SIG-M5 (cell line): ENCODE data around the gene GET3.

Experiments
- DNase-seq: peaks from one replicate; lab custom pipeline; 2025; lab: John Stamatoyannopoulos, UW

Gene GET3

DNA sequence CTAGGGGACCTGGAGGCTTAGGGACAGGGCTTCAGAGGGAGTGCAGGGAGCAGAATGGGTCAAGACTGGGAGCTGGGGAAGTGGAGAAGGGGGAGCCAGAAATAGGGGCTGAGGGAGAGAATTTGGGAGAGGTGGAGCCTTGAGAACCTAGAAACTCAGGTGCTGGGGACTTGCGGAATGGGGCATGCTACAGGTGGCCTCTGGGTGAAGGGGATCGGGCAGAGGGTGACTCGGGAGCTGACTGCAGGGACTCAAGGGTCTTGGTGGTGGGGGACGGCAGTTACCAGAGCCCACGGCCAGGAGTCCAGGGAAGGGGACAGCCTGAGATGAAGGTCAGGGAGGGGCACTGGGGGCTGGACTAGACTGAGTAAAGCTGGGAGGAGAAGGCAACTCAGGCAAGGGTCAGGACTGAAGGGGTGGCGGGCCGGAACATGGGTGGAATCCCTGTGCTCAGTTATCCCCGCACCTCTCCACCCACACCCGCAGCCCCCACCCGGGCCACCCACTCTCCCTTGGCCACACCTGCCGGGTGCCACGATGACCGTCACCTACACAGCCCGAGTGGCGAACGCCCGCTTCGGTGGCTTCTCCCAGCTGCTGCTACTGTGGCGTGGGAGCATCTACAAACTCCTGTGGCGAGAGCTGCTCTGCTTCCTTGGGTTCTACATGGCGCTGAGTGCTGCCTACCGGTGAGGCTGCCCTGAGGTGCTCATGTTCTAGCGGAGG, 14.9 kb downstream of the GET3 start:
- no peak for DNase-seq

GRCh38 chr19:12754465-12755196, 17.3 kb downstream of the GET3 start:
- no peak for DNase-seq

DNA sequence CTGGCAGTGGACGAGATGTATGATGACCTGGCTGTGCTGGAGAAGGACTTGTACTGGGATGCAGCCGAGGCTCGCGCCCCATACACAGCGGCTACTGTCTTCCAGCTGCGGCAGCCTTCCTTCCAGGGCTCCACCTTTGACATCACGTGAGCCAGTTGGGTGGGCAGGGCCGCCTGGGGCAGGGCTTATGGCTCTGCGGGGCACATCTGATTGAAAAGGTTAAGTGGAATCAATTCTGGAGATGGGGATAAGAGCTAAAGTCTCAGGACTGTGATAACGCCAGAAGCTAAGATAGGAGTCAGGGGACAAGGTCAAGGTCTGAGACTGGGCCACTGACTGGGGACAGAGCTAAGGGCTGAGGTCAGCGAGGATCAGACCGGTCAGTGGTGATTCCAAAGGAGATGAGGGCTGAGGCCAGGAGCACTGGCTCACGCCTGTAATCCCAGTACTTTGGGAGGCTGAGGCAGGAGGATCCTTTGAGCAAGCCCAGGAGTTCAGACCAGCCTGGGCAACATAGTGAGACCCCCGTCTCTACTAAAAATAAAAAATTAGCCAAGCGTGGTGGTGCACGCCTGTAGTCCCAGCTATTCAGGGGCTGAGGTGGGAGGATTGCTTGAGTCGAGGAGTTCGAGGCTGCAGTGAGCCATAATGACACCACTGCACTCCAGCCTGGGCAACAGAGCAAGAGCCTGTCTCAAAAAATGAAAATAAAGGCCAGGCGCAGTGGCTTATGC, 19.0 kb downstream of the GET3 start:
- DNase-seq = no peak

GRCh38 chr19:12757544-12758274, 20.4 kb downstream of the GET3 start:
- DNase-seq = no peak

- no peak for DNase-seq
These were observed 22.4 kb downstream of the GET3 start for GRCh38 chr19:12759686-12760085.

GRCh38 chr19:12763100-12763499, 25.8 kb downstream of the GET3 start:
- DNase-seq = no peak

GRCh38 chr19:12764698-12765097, 27.4 kb downstream of the GET3 start:
- no peak for DNase-seq

DNA sequence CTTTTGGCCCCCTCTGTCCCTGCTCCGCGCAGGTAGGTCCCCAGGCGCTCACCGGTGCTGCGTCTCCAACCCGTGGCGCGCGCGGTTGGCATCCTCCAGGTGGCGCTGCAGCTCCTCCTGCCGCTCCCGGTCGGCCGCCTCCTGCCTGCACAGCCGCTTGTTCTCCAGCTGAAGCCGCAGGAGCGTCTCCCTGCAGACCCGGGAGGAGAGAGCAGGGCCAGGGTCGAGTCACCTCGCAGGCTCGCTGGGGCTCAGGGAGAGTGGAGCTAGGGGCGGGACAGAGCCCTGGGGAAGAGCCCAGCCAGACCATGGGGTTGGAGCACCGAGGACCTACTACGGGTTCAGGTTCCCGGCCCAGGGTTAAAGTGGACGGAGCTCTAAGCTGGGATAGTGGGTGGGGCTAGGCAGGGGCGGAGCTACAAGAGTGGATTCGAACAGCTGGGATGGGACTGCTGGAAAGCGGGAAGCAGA, 28.8 kb downstream of the GET3 start:
- no peak for DNase-seq

DNA sequence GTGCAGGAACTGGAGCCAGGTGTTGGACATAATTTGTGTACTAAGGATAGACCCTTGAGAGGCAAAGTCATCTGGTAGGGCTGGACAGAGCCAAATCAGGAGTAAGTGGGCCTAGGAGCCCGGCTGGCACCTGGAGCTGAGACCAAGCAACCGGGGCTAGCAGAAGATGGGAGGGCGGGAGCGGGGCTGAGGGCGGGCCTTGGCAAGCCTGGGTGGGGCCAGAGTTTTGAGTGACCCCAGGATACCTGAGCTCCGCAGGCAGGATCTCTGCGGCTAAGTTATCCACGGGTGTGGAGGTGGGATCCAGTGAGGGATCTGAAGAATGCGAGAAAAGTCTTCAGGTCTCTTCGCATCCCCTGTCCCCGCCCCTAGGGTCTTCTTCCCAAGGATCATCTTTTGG, 29.9 kb downstream of the GET3 start:
- DNase-seq = no peak

GRCh38 chr19:12767666-12768065, 30.4 kb downstream of the GET3 start:
- no peak for DNase-seq

- no peak for DNase-seq
These were observed 32.4 kb downstream of the GET3 start for GRCh38 chr19:12769689-12770088.

GRCh38 chr19:12770922-12771321, 33.6 kb downstream of the GET3 start:
- DNase-seq = no peak

DNA sequence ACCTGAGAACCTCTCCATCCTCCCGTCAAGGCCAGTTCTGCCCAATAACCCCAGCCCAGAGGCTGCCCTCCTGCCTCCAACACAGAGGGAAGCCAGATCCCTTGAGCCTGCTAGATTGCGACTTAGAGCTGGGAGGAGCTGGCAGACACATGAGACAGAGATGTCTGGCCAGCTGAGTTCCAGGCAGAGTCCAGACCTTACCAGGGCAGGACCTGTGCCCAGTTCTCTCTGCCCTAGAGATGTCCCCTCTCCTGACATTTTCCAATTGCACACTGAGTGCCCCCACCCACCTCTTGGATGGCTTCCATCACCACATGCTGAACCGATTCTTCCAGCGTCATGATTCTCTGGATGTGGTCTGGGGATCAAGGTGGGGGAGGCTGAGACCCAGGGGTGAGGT, 35.0 kb downstream of the GET3 start:
- DNase-seq = no peak

DNA sequence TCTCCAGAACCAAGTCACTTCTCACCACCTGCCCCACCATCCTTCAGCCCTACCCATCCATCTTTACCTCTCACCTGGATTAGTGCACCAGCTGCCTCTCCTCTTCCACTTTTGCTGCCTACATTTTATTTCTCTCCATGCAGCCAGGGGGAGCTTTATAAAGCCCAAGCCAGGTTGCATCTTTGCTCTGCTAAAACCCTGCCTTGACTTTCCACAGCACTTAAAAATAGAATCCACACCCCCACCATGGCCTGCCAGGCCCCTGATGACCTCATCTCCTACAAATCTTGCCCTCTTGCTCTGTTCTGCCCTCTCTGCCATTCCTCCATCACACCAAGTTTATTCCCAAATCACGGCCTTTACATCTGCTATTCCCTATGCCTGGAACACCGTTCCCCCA, 36.3 kb downstream of the GET3 start:
- DNase-seq = no peak

GRCh38 chr19:12774588-12775555, 37.6 kb downstream of the GET3 start, which contains the start of gene HOOK2:
HOOK2 (minus strand) TSS chr19:12775552; CDS start chr19:12775449, 103 bp downstream.
- no peak for DNase-seq

- no peak for DNase-seq
These were observed 40.1 kb downstream of the GET3 start for GRCh38 chr19:12777217-12778016.

DNA sequence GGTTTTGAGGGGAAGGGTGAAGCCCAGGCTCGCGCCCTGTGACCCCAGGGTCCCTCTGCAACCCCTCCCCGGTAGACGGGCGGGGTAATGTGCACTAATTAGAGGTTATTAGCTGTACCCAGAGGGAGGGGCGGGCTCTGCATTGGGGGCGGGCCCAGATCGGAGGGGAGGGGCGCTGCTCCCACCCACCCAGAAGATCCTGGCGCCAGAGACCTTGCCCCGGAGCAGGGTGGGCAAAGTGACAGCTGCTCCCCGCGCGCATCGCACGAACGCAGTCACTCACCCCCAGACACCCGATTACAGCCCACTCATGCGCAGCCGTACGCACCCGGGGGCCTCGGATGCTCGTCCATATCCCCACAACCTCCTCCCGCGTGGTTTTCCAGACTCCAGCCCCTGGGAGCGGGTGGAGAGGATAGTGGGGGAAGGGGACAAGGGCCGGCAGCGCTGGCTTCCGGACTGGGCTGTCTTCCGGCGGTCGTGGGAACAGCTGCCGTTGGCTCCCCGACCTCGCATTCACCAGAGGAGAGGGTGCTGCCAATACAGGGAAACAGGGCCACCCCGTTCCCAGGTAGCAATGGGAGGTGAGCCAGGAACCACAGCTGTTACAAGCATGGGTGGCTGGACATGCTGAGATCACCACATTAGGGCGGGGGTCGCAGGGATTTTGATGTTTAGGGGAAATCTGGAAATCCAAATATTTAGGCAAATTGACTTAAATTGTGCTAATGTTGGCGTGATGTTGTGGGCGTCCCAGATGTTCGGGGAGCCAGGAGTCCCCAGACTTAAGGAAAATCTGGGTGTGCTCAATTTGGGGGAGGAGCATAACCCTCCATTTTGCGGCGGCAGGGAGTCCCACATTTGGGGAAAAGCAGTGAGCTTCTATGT, 41.0 kb downstream of the GET3 start:
- no peak for DNase-seq

- no peak for DNase-seq
These were observed 41.5 kb downstream of the GET3 start for GRCh38 chr19:12778905-12779161.
